Fibroblast of lung (primary cell): Measurements from ENCODE around the gene STARD3. TPM values are rescaled to one million over a fixed set of nuclear protein-coding genes. Genes with fewer than 3 reads are reported as not detected.

Experiments used
- DNase-seq, 2 donors: peaks; one replicate each; pipeline versions ENCODE4 v3.0.0 to v3.0.0-alpha.2; 2010; ENCODE audit warnings: low read depth in 2 of 2
- H2AFZ ChIP-seq: 2 replicates; pipeline ENCODE4 v1.5.1; 2012; ENCODE audit warnings: low read length, control low read depth, inconsistent platforms
- H3K27ac ChIP-seq: 2 replicates; pipeline ENCODE4 v1.5.1; 2011; ENCODE audit warnings: low read length, control low read depth; ENCODE audit not compliant: insufficient read depth
- H3K27me3 ChIP-seq: 2 replicates; pipeline ENCODE4 v1.5.1; 2011; ENCODE audit warnings: mild to moderate bottlenecking, low read length; ENCODE audit not compliant: control insufficient read depth, insufficient read depth
- H3K36me3 ChIP-seq: 2 replicates; pipeline ENCODE4 v1.5.1; 2011; ENCODE audit warnings: low read length; ENCODE audit not compliant: control insufficient read depth, insufficient read depth
- H3K4me1 ChIP-seq: 2 replicates; pipeline ENCODE4 v1.5.1; 2011; ENCODE audit warnings: low read length; ENCODE audit not compliant: control insufficient read depth, insufficient read depth; ENCODE audit errors: extremely low read depth
- H3K4me2 ChIP-seq: 2 replicates; pipeline ENCODE4 v1.5.1; 2011; ENCODE audit warnings: low read length, control low read depth; ENCODE audit not compliant: insufficient read depth; ENCODE audit errors: extremely low read depth
- H3K4me3 ChIP-seq, 4 experiments: fragments of 200-600 bp in 1 of 4; sonication (generic) in 1 of 4; replicated peaks in 1 of 4; 2 replicates each; pipeline ENCODE4 v1.5.1; 2011 to 2016; ENCODE audit warnings: low read length in 4 of 4, low read depth in 3 of 4, mild to moderate bottlenecking in 3 of 4, control low read depth in 2 of 4, inconsistent platforms in 1 of 4, mixed read lengths in 1 of 4; ENCODE audit not compliant: insufficient read depth in 1 of 4; ENCODE audit errors: control extremely low read depth in 1 of 4
- H3K79me2 ChIP-seq: 2 replicates; pipeline ENCODE4 v1.5.1; 2012; ENCODE audit warnings: mild to moderate bottlenecking, low read length, inconsistent platforms; ENCODE audit not compliant: control insufficient read depth, insufficient read depth
- H3K9ac ChIP-seq: 2 replicates; pipeline ENCODE4 v1.5.1; 2011; ENCODE audit warnings: mild to moderate bottlenecking, low read length, control low read depth; ENCODE audit not compliant: insufficient read depth
- H3K9me3 ChIP-seq: 2 replicates; pipeline ENCODE4 v1.5.1; 2012; ENCODE audit warnings: low read depth, low read length; ENCODE audit not compliant: control insufficient read depth, insufficient read depth
- H4K20me1 ChIP-seq: 2 replicates; pipeline ENCODE4 v1.5.1; 2011; ENCODE audit warnings: low read length; ENCODE audit not compliant: control insufficient read depth, insufficient read depth; ENCODE audit errors: extremely low read depth
- CTCF ChIP-seq, 2 donors: IDR thresholded peaks in 1 of 2; conservative IDR thresholded peaks in 1 of 2; 1 replicate in 1 of 2; 2 replicates in 1 of 2; pipeline ENCODE4 v1.5.1; 2011 to 2012; ENCODE audit warnings: low read length in 2 of 2, control low read depth in 1 of 2, inconsistent platforms in 1 of 2, low read depth in 1 of 2, mild to moderate bottlenecking in 1 of 2
- EZH2 ChIP-seq: IDR thresholded peaks from 2 replicates; pipeline ENCODE4 v1.5.1; 2012; ENCODE audit warnings: low read length, control low read depth, mild to moderate bottlenecking; ENCODE audit errors: missing control alignments
- polyA plus RNA-seq, 2 donors: library from polyadenylated mRNA; depleted of rRNA in 1 of 2; stranded (reverse) in 1 of 2; unstranded in 1 of 2; fragments of >200 nt; gene quantifications; 2 replicates each; pipeline ENCODE4 v1.2.1, GENCODE V29; 2011 to 2012; ENCODE audit warnings: missing spikeins in 1 of 2
- total RNA-seq: library from RNA; depleted of rRNA; stranded (reverse); fragments of >200 nt; gene quantifications from 2 replicates; pipeline ENCODE4 v1.2.1, GENCODE V29; 2014

Gene STARD3
- total and polyA plus RNA-seq, 2 donors (not counting 1 experiment from before 2014, with no cell fraction given) = 30.4 to 31.7 TPM

- no peak overlapping the region for H2AFZ ChIP-seq
- no peaks in the 10 kb centered on the region for H3K9me3 ChIP-seq
- DNase-seq = no peak
- H3K9ac ChIP-seq = no peak overlapping the region
- no peaks in the 10 kb centered on the region for H4K20me1 ChIP-seq
- H3K27ac ChIP-seq = no peak overlapping the region
- H3K36me3 ChIP-seq = peaks cover 25% of the 10 kb centered on the region
- H3K4me1 ChIP-seq = no peaks in the 10 kb centered on the region
- H3K27me3 ChIP-seq = no peaks in the 10 kb centered on the region
- H3K79me2 ChIP-seq = no peaks in the 10 kb centered on the region
- no peak overlapping the region for H3K4me3 ChIP-seq
- no peak overlapping the region for H3K4me2 ChIP-seq
- TF ChIP-seq CTCF (conservative IDR thresholded peaks at IDR 0.05 in 1 of 2, IDR thresholded peaks at IDR 0.05 in 1 of 2; ENCODE audit: low read depth in 1 of 2, low read length in 2 of 2) (no peak), EZH2 (no peak)
Measured at GRCh38 chr17:39711851-39712250, 74.9 kb downstream of the STARD3 start.

Other genes with a start within 250 kb of the STARD3 start
- gene FBXL20, start 235.5 kb upstream of the STARD3 start, total RNA-seq = 11.3 and 14.5 TPM in 2 replicates
- gene FBXL20, start 235.5 kb upstream of the STARD3 start, polyA plus RNA-seq = 4.2 and 7.6 TPM in 2 replicates
- 20.5 and 28.4 TPM in 2 replicates for gene MED1, start 185.9 kb upstream of the STARD3 start, total RNA-seq
- gene MED1, start 185.9 kb upstream of the STARD3 start, polyA plus RNA-seq = 32.3 and 36.5 TPM in 2 replicates
- gene CDK12, start 175.7 kb upstream of the STARD3 start, total RNA-seq = 19.3 and 24.9 TPM in 2 replicates
- gene CDK12, start 175.7 kb upstream of the STARD3 start, polyA plus RNA-seq = 19.4 and 22.2 TPM in 2 replicates
- not detected in 2 replicates for gene NEUROD2, start 29.2 kb upstream of the STARD3 start, total RNA-seq
- gene NEUROD2, start 29.2 kb upstream of the STARD3 start, polyA plus RNA-seq = not detected in 2 replicates
- under 0.01 and 0.26 TPM in 2 replicates for gene PPP1R1B, start 10.2 kb upstream of the STARD3 start, total RNA-seq
- gene PPP1R1B, start 10.2 kb upstream of the STARD3 start, polyA plus RNA-seq = 0.05 TPM in 1 of 2 replicates, not detected in the other
- 0.17 and 0.26 TPM in 2 replicates for gene TCAP, start 28.2 kb downstream of the STARD3 start, total RNA-seq
- 0.05 TPM in 1 of 2 replicates, not detected in the other for gene TCAP, start 28.2 kb downstream of the STARD3 start, polyA plus RNA-seq
- not detected in 2 replicates for gene PNMT, start 31.3 kb downstream of the STARD3 start, total RNA-seq
- not detected in 2 replicates for gene PNMT, start 31.3 kb downstream of the STARD3 start, polyA plus RNA-seq
- gene PGAP3, start 50.9 kb downstream of the STARD3 start, total RNA-seq = 8.8 and 10.8 TPM in 2 replicates
- gene PGAP3, start 50.9 kb downstream of the STARD3 start, polyA plus RNA-seq = 5.9 and 7.9 TPM in 2 replicates
- gene ERBB2, start 62.9 kb downstream of the STARD3 start, total RNA-seq = 24.7 and 33.9 TPM in 2 replicates
- 24.7 and 25.0 TPM in 2 replicates for gene ERBB2, start 62.9 kb downstream of the STARD3 start, polyA plus RNA-seq
- 18.2 and 25.6 TPM in 2 replicates for gene MIEN1, start 93.4 kb downstream of the STARD3 start, total RNA-seq
- gene MIEN1, start 93.4 kb downstream of the STARD3 start, polyA plus RNA-seq = 58.0 and 66.2 TPM in 2 replicates
- gene GRB7, start 100.8 kb downstream of the STARD3 start, total RNA-seq = under 0.01 and 0.77 TPM in 2 replicates
- 0.07 TPM in 2 replicates for gene GRB7, start 100.8 kb downstream of the STARD3 start, polyA plus RNA-seq
- gene IKZF3, start 227.2 kb downstream of the STARD3 start, total RNA-seq = not detected in 2 replicates
- gene IKZF3, start 227.2 kb downstream of the STARD3 start, polyA plus RNA-seq = 0.03 TPM in 1 of 2 replicates, not detected in the other
- not detected in 2 replicates for gene ZPBP2, start 231.1 kb downstream of the STARD3 start, total RNA-seq
- not detected in 2 replicates for gene ZPBP2, start 231.1 kb downstream of the STARD3 start, polyA plus RNA-seq